ENCODE measurements around the gene ATP2A3. TPM values are rescaled to one million over a fixed set of nuclear protein-coding genes. Genes with fewer than 3 reads are reported as not detected.

ATP2A3 gene
- total RNA-seq, 3 donors from 2014 or later, result 2.6 to 15.1 (median 9.8) TPM

DNA sequence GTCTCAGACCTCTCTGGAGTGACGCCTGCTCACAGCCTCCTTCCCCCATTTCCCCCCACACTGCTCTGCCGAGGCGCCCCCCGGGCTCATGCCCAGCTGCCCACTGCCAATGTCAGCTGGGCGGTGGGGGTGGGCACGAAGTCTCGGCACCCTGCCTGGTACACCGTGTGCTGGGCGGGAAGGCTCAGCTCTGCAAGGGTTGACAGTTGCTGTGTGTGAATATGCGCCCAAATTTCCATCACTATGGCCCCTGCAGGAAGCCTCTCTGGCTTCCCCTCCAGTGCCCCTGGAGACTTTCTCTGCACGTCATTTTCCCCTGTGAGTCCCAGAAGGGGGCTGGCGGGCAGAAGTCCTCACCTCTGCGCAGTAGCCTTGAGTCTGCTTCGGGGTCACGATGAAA lies 59.7 kb downstream of the ATP2A3 start:
- Histone ChIP-seq H3K36me3 (no peaks in the 10 kb centered on the region), H3K27ac (no peak overlapping the region), H3K4me3 (no peak overlapping the region), H3K4me1 (no peaks in the 10 kb centered on the region), H3K9me3 (no peaks in the 10 kb centered on the region), H3K27me3 (no peaks in the 10 kb centered on the region)
- no peak for TF ChIP-seq POLR2AphosphoS5 (IDR thresholded peaks at IDR 0.05)
- no peak for TF ChIP-seq CTCF (IDR thresholded peaks at IDR 0.05)
- no peak for TF ChIP-seq POLR2A (IDR thresholded peaks at IDR 0.05)
- DNase-seq (ENCODE audit: low spot score in 2 of 2), result no peak
- intact Hi-C loops (cut with DNase I; ENCODE audit: low total_unique reads), result no loop called here

DNA sequence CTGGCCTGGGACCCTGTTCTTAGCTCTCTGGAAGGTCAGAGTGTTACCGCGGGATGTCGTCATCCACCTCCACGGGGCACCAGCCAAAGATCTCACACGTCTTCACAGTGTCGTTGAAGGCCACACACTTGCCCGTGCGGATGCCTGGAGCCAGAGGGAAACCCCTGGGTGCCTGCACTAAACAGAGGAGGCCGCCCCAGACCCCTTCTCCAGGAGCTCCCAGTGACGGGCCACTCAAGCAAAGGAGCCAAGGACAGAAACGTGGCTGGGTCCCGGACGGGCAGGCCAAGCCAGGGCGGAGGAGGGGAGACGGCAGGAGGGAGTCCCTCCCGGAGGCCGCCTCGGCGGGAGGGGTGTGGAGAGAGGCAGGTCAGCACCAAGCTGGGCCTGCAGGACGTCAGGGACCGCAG lies 60.4 kb downstream of the ATP2A3 start:
- no peaks in the 10 kb centered on the region for H3K36me3 ChIP-seq
- no peak for TF ChIP-seq POLR2A (IDR thresholded peaks at IDR 0.05)
- no peak for TF ChIP-seq CTCF (IDR thresholded peaks at IDR 0.05)
- TF ChIP-seq POLR2AphosphoS5 (IDR thresholded peaks at IDR 0.05), result no peak

DNA sequence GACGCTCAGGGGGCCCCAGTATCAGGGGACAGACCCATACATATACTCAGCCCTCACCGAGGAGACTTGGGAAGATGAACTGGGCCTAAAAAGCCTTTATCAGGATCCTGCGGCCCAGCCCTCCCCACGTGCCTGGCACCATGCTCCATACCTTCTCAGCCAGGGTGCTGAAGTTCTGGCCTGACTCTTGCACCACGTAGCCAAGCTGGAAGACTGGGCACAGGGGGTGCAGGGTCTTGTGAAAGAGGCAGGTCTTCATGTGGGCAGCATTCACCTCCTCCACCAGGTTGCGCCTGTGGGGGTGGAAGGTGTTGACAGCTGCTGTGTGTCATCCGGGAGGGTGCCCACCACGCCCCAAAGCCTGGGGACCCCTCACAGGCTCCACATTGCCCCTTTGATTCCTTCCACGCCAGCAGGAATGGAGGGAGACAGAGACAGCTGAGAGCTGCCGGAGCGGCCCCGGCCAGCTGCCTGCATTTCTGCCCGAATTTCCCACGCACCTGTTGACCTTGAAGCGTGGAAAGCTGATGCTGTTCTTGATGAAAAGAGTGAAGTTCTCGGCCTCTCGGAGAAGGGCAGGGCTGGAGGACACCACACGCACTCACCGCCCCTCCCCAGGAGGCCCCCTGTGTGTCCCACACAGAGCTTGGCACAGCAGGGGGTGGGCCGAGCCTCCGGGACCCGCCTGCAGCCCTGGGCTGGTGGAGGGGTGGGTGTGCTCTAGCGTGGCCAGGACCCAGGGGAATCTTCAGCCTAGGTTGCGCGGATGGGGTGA lies 61.0 kb downstream of the ATP2A3 start:
- intact Hi-C loops (cut with DNase I; ENCODE audit: low total_unique reads), result no loop called here
- Histone ChIP-seq H3K9me3 (no peaks in the 10 kb centered on the region), H3K27me3 (no peaks in the 10 kb centered on the region), H3K36me3 (no peaks in the 10 kb centered on the region), H3K4me3 (no peak overlapping the region), H3K4me1 (no peaks in the 10 kb centered on the region), H3K27ac (no peak overlapping the region)
- no peak for DNase-seq (ENCODE audit: low spot score in 2 of 2)
- TF ChIP-seq POLR2AphosphoS5 (IDR thresholded peaks at IDR 0.05), result no peak
- no peak for TF ChIP-seq POLR2A (IDR thresholded peaks at IDR 0.05)
- TF ChIP-seq CTCF (IDR thresholded peaks at IDR 0.05), result no peak

More for the DNA sequence above, 60.4 kb downstream of the ATP2A3 start:
- no peak overlapping the region for H3K4me3 ChIP-seq
- intact Hi-C loops (cut with DNase I; ENCODE audit: low total_unique reads), result no loop called here
- H3K9me3 ChIP-seq, result no peaks in the 10 kb centered on the region
- no peaks in the 10 kb centered on the region for H3K27me3 ChIP-seq
- DNase-seq (ENCODE audit: low spot score in 2 of 2), result no peak
- H3K27ac ChIP-seq, result no peak overlapping the region
- no peaks in the 10 kb centered on the region for H3K4me1 ChIP-seq

GRCh38 chr17:3900646-3901045 lies 63.6 kb downstream of the ATP2A3 start:
- Histone ChIP-seq H3K27me3 (no peaks in the 10 kb centered on the region), H3K4me3 (no peak overlapping the region), H3K36me3 (no peaks in the 10 kb centered on the region), H3K9me3 (no peaks in the 10 kb centered on the region), H3K27ac (no peak overlapping the region), H3K4me1 (no peaks in the 10 kb centered on the region)
- intact Hi-C loops (cut with DNase I; ENCODE audit: low total_unique reads), result no loop called here
- DNase-seq (ENCODE audit: low spot score in 2 of 2), result no peak
- TF ChIP-seq CTCF (IDR thresholded peaks at IDR 0.05) (no peak), POLR2AphosphoS5 (IDR thresholded peaks at IDR 0.05) (no peak)

- no peaks in the 10 kb centered on the region for H3K9me3 ChIP-seq
- H3K27ac ChIP-seq, result no peak overlapping the region
- H3K36me3 ChIP-seq, result no peaks in the 10 kb centered on the region
- intact Hi-C loops (cut with DNase I; ENCODE audit: low total_unique reads), result loop anchor here (5.0 kb wide), 1 partner anchor 1030 kb away; no protein-coding TSS in a partner anchor
- H3K27me3 ChIP-seq, result no peaks in the 10 kb centered on the region
- no peak overlapping the region for H3K4me3 ChIP-seq
- H3K4me1 ChIP-seq, result peaks cover 0 to 12% of the 10 kb centered on the region in 2 donors
- no peak for TF ChIP-seq CTCF (IDR thresholded peaks at IDR 0.05)
- no peak for TF ChIP-seq POLR2A (IDR thresholded peaks at IDR 0.05)
- TF ChIP-seq POLR2AphosphoS5 (IDR thresholded peaks at IDR 0.05), result no peak
- no peak for DNase-seq (ENCODE audit: low spot score in 2 of 2)
Observed at GRCh38 chr17:3897731-3898130, 66.5 kb downstream of the ATP2A3 start.

Data from breast epithelium (tissue), 4 donors.